ENCODE measurements around the gene TLCD1. TPM values are rescaled to one million over a fixed set of nuclear protein-coding genes. Genes with fewer than 3 reads are reported as not detected.
A peak's percentile ranks its signal among the peaks of the same experiment; 100 is the strongest.

The TLCD1 gene
- total and polyA plus RNA-seq, 10 of the 15 experiments (the other 5 are each of a cell fraction or from before 2014, with no cell fraction given), result 2.9 to 19.8 (median 7.7) TPM

DNA sequence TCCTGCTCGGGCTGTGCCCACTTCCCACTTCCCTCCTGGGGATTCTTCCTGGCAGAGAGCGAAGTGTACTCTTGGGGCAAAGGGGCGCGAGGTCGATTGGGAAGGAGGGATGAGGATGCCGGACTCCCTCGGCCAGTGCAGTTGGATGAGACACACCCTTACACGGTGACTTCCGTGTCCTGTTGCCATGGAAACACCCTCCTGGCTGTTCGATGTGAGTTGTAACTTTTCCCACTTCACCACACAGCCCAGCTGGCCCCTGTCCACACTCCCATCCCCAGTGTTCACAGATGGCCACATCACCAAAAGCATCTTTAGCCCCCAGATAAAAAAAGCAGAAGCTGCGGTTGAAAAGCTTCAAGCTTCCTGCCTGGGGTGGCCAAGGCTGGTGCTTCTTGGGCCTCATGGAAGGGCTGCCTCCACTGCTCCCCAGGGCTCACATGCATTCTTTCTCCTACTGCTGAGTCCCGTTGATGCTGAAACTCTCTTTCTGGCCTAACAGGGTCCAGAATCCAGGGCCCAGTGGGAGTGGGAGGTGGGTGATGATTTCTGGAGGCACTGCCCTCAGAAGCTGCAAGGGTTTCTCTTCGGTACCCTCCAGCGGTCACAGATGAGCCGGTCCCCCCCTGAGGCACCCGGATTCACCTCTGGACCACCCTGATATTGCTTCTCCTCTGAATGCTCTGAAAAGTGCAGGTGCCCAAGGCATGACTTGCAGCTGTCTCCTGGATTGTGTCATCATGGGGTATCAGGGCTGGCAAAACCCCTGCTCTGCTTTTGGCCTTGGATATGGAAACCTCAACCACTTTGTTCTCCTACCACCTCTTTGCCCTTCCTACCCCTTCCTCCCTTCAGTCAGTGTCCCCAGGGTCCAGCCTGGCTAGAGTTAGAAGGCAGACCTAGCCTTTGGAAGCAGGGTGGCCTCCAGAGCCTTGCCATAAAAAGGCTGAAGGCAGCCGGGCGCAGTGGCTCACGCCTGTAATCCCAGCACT, 15.6 kb upstream of the TLCD1 start:
- RAD21 ChIA-PET (ENCODE audit: unreplicated experiment), result interaction anchor here (0.6 to 17.4 kb wide), 6 partner anchors 15 to 152 kb away, joined by 3 to 375 read pairs (median 6); partner anchors contain the start of genes NEK8, RPL23A and TLCD1
- intact Hi-C loops (cut with micrococcal nuclease; ENCODE audit: unreplicated experiment) (no loop called here), in situ Hi-C loops (cut with MboI) (loop anchor here (25.0 kb wide), 1 partner anchor 1279 kb away; the partner anchor contains the start of gene KSR1)
- H3K27ac ChIP-seq (ENCODE audit: control insufficient read depth, insufficient read depth), result peak overlapping the region; percentile 96
- peaks cover 8% of the 10 kb centered on the region for H4K20me1 ChIP-seq (ENCODE audit: control insufficient read depth, insufficient read depth)
- no TSS peak for BruUV-seq (replicated peaks)
- no peaks in the 10 kb centered on the region for H3K27me3 ChIP-seq (replicated peaks in 1 of 2; ENCODE audit: control insufficient read depth in 2 of 2, insufficient read depth in 2 of 2, low read length in 1 of 2)
- peak overlapping the region; percentile 49; the same call in 1 of the 2 replicates for H3K9ac ChIP-seq (ENCODE audit: control insufficient read depth, insufficient read depth, low read length)
- FAIRE-seq, result no peak
- ATAC-seq, result peak; percentile 10
- H2AFZ ChIP-seq (ENCODE audit: control insufficient read depth, low read depth, low read length), result no peak overlapping the region
- 22% methylated on average over 19 of the region's 19 CpGs for WGBS (ENCODE audit: insufficient coverage, insufficient replicate concordance, low lambda C conversion rate, missing lambda C conversion rate)
- peaks cover 61% of the 10 kb centered on the region for H3K79me2 ChIP-seq (ENCODE audit: control insufficient read depth, insufficient read depth, low read length)
- SMC1A ChIA-PET (ENCODE audit: uncharacterized antibody, unreplicated experiment), result interaction anchor here (0.8 to 17.8 kb wide), 6 partner anchors 8 to 22 kb away, joined by 4 to 326 read pairs (median 6); partner anchors contain the start of genes NEK8, RPL23A and TLCD1
- peaks cover 6% of the 10 kb centered on the region; the same call in 2 of the 3 replicates for H3K9me3 ChIP-seq (replicated peaks; ENCODE audit: control insufficient read depth, insufficient read depth, low read length)
- peaks cover 0 to 10% of the 10 kb centered on the region in 2 experiments; a peak in 3 of 4 replicates for H3K36me3 ChIP-seq (ENCODE audit: control insufficient read depth in 2 of 2, insufficient read depth in 2 of 2, low read length in 1 of 2)
- H3K4me3 ChIP-seq, result peak overlapping the region; percentile 50; the same call in 1 of the 2 replicates
- POLR2A ChIA-PET, result interaction anchor here (1.0 to 15.2 kb wide), 6 partner anchors 8 to 210 kb away, joined by 3 to 485 read pairs (median 6); partner anchors contain the start of genes NEK8, PHF12, RPL23A and TLCD1
- peak overlapping the region; percentile 70 for H3K4me2 ChIP-seq (ENCODE audit: control insufficient read depth, insufficient read depth)
- CTCF ChIA-PET, result interaction anchor here (1.0 to 7.4 kb wide), 6 partner anchors 9 to 161 kb away, joined by 4 to 95 read pairs (median 6); partner anchors contain the start of genes NEK8 and TLCD1
- no peak for DNase-seq (ENCODE audit: low read depth, low spot score)
- peaks cover 69% of the 10 kb centered on the region for H3K4me1 ChIP-seq (ENCODE audit: control insufficient read depth, insufficient read depth, low read length)
- TF ChIP-seq ZNF384 (IDR thresholded peaks at IDR 0.05; ENCODE audit: borderline replicate concordance, low read depth, low read length), result no peak; the same call in 1 of the 2 replicates
- TF ChIP-seq CHD1 (IDR thresholded peaks at IDR 0.05; ENCODE audit: low read depth, low read length), result no peak
- TF ChIP-seq NRF1 (conservative IDR thresholded peaks at IDR 0.05; ENCODE audit: low read depth, low read length), result no peak
- no peak for TF ChIP-seq BRCA1 (IDR thresholded peaks at IDR 0.05; ENCODE audit: low read depth, low read length)
- TF ChIP-seq, protein P1, sequence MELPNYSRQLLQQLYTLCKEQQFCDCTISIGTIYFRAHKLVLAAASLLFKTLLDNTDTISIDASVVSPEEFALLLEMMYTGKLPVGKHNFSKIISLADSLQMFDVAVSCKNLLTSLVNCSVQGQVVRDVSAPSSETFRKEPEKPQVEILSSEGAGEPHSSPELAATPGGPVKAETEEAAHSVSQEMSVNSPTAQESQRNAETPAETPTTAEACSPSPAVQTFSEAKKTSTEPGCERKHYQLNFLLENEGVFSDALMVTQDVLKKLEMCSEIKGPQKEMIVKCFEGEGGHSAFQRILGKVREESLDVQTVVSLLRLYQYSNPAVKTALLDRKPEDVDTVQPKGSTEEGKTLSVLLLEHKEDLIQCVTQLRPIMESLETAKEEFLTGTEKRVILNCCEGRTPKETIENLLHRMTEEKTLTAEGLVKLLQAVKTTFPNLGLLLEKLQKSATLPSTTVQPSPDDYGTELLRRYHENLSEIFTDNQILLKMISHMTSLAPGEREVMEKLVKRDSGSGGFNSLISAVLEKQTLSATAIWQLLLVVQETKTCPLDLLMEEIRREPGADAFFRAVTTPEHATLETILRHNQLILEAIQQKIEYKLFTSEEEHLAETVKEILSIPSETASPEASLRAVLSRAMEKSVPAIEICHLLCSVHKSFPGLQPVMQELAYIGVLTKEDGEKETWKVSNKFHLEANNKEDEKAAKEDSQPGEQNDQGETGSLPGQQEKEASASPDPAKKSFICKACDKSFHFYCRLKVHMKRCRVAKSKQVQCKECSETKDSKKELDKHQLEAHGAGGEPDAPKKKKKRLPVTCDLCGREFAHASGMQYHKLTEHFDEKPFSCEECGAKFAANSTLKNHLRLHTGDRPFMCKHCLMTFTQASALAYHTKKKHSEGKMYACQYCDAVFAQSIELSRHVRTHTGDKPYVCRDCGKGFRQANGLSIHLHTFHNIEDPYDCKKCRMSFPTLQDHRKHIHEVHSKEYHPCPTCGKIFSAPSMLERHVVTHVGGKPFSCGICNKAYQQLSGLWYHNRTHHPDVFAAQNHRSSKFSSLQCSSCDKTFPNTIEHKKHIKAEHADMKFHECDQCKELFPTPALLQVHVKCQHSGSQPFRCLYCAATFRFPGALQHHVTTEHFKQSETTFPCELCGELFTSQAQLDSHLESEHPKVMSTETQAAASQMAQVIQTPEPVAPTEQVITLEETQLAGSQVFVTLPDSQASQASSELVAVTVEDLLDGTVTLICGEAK (IDR thresholded peaks at IDR 0.05; ENCODE audit: borderline replicate concordance), result no peak
- no peak for TF ChIP-seq NR2F1 (conservative IDR thresholded peaks at IDR 0.05)
- TF ChIP-seq POU2F2 (IDR thresholded peaks at IDR 0.05; ENCODE audit: borderline replicate concordance, low read depth, low read length), result peak; percentile 9; the same call in 1 of the 3 replicates
- peak; percentile 93 for TF ChIP-seq EED (IDR thresholded peaks at IDR 0.05; ENCODE audit: low read depth)
- TF ChIP-seq, protein P2, sequence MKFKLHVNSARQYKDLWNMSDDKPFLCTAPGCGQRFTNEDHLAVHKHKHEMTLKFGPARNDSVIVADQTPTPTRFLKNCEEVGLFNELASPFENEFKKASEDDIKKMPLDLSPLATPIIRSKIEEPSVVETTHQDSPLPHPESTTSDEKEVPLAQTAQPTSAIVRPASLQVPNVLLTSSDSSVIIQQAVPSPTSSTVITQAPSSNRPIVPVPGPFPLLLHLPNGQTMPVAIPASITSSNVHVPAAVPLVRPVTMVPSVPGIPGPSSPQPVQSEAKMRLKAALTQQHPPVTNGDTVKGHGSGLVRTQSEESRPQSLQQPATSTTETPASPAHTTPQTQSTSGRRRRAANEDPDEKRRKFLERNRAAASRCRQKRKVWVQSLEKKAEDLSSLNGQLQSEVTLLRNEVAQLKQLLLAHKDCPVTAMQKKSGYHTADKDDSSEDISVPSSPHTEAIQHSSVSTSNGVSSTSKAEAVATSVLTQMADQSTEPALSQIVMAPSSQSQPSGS (IDR thresholded peaks at IDR 0.05; ENCODE audit: low read length), result no peak
- no peak for TF ChIP-seq LARP7 (IDR thresholded peaks at IDR 0.05)
- TF ChIP-seq RAD21 (IDR thresholded peaks at IDR 0.05; ENCODE audit: insufficient read depth, low read depth, low read length), result no peak
- no peak for TF ChIP-seq SMAD5 (IDR thresholded peaks at IDR 0.05; ENCODE audit: low read depth)

Measured in GM12878 (cell line).